IMR-90 (cell line): ENCODE measurements around the gene PRMT1. TPM values are rescaled to one million over a fixed set of nuclear protein-coding genes. Genes with fewer than 3 reads are reported as not detected.

Source experiments
- ATAC-seq: fragments of 200-7000 bp; cut with Tn5 transposase; 2 replicates; pipeline ENCODE4 v1.9.1; 2020; ENCODE audit warnings: low read depth, mild to moderate bottlenecking, moderate library complexity
- BruUV-seq: library from RNA; stranded (reverse); fragments of 400-500 nt; replicated peaks from 2 replicates; lab custom pipeline; 2021; lab: Mats Ljungman, UMichigan
- CTCF ChIA-PET: fragments of 300-600 bp; formaldehyde crosslinking; extraction: SDS; loops from one replicate; lab custom pipeline; 2021; ENCODE audit warnings: antibody characterized with exemption; lab: Yijun Ruan, JAX
- POLR2A ChIA-PET: fragments of 300-600 bp; sonication (Branson Sonifier 250); formaldehyde crosslinking; loops from one replicate; lab custom pipeline; 2022; ENCODE audit warnings: antibody characterized with exemption; ENCODE audit not compliant: unreplicated experiment; lab: Charles Lee
- DNase-seq: peaks from one replicate; pipeline ENCODE4 v3.0.0; 2013
- H2AFZ ChIP-seq: replicated peaks from 2 replicates; pipeline ENCODE3; 2013; ENCODE audit warnings: low read length, mild to moderate bottlenecking; ENCODE audit not compliant: poor library complexity
- H2AK5ac ChIP-seq: 2 replicates; pipeline ENCODE4 v1.6.1; 2013; ENCODE audit warnings: low read depth, low read length, inconsistent platforms
- H2AK9ac ChIP-seq: replicated peaks from 2 replicates; pipeline ENCODE3; 2013; ENCODE audit warnings: mild to moderate bottlenecking, low read depth, low read length, moderate library complexity; ENCODE audit not compliant: poor library complexity
- H2BK120ac ChIP-seq: 2 replicates; pipeline ENCODE4 v1.6.1; 2013; ENCODE audit warnings: low read depth, low read length, inconsistent platforms
- H2BK15ac ChIP-seq: 3 replicates; pipeline ENCODE4 v1.6.1; 2013; ENCODE audit warnings: low read depth, low read length, inconsistent platforms
- H2BK20ac ChIP-seq: 2 replicates; pipeline ENCODE4 v1.6.1; 2013; ENCODE audit warnings: low read depth, mild to moderate bottlenecking, inconsistent platforms, low read length, moderate library complexity
- H2BK5ac ChIP-seq: 2 replicates; pipeline ENCODE4 v1.6.1; 2013; ENCODE audit warnings: mild to moderate bottlenecking, low read depth, low read length, inconsistent platforms; ENCODE audit not compliant: poor library complexity, severe bottlenecking
- H3K14ac ChIP-seq: replicated peaks from 2 replicates; pipeline ENCODE4 v1.6.1; 2013; ENCODE audit warnings: low read depth, low read length, inconsistent platforms
- H3K18ac ChIP-seq: 2 replicates; pipeline ENCODE4 v1.6.1; 2013; ENCODE audit warnings: low read depth, low read length, control low read depth
- H3K23ac ChIP-seq: 2 replicates; pipeline ENCODE4 v1.6.1; 2013; ENCODE audit warnings: low read depth, low read length, inconsistent platforms
- H3K27ac ChIP-seq: 2 replicates; pipeline ENCODE4 v1.5.1; 2013; ENCODE audit warnings: mild to moderate bottlenecking, control low read depth, low read length; ENCODE audit not compliant: insufficient read depth
- H3K27me3 ChIP-seq: 2 replicates; pipeline ENCODE4 v1.6.1; 2013; ENCODE audit warnings: low read length; ENCODE audit not compliant: control insufficient read depth, insufficient read depth
- H3K36me3 ChIP-seq: 2 replicates; pipeline ENCODE4 v1.6.1; 2013; ENCODE audit warnings: low read length, mixed read lengths; ENCODE audit not compliant: control insufficient read depth, insufficient read depth
- H3K4ac ChIP-seq: 2 replicates; pipeline ENCODE4 v1.6.1; 2013; ENCODE audit warnings: low read depth, low read length, inconsistent platforms
- H3K4me1 ChIP-seq: 2 replicates; pipeline ENCODE4 v1.6.1; 2013; ENCODE audit warnings: low read length, mixed read lengths; ENCODE audit not compliant: control insufficient read depth, insufficient read depth
- H3K4me2 ChIP-seq: 2 replicates; pipeline ENCODE4 v1.6.1; 2013; ENCODE audit warnings: low read depth, mild to moderate bottlenecking, control low read depth, low read length, moderate library complexity
- H3K4me3 ChIP-seq: 2 replicates; pipeline ENCODE4 v1.5.1; 2013; ENCODE audit warnings: low read depth, mild to moderate bottlenecking, control low read depth, low read length, moderate library complexity; ENCODE audit not compliant: insufficient read depth
- H3K56ac ChIP-seq: 2 replicates; pipeline ENCODE4 v1.6.1; 2013; ENCODE audit warnings: low read length, inconsistent platforms; ENCODE audit not compliant: insufficient read depth; ENCODE audit errors: extremely low read depth
- H3K79me1 ChIP-seq, 2 experiments: 2 replicates each; pipeline ENCODE4 v1.6.1; 2013; ENCODE audit warnings: low read length in 2 of 2, inconsistent platforms in 1 of 2, low read depth in 1 of 2
- H3K9ac ChIP-seq: 2 replicates; pipeline ENCODE4 v1.6.1; 2013; ENCODE audit warnings: low read depth, low read length, control low read depth
- H3K9me1 ChIP-seq: 2 replicates; pipeline ENCODE4 v1.6.1; 2013; ENCODE audit warnings: low read length, inconsistent platforms; ENCODE audit not compliant: insufficient read depth
- H3K9me3 ChIP-seq: 2 replicates; pipeline ENCODE4 v1.6.1; 2013; ENCODE audit warnings: low read length; ENCODE audit not compliant: control insufficient read depth, insufficient read depth
- H4K20me1 ChIP-seq: 2 replicates; pipeline ENCODE4 v1.6.1; 2013; ENCODE audit warnings: low read length, inconsistent platforms; ENCODE audit not compliant: insufficient read depth
- H4K5ac ChIP-seq: 2 replicates; pipeline ENCODE4 v1.6.1; 2013; ENCODE audit warnings: mild to moderate bottlenecking, low read depth, low read length, control low read depth
- H4K8ac ChIP-seq, 2 experiments: 2 replicates each; pipeline ENCODE4 v1.6.1; 2013; ENCODE audit warnings: low read depth in 2 of 2, low read length in 2 of 2, control low read depth in 1 of 2, inconsistent platforms in 1 of 2
- H4K91ac ChIP-seq: 2 replicates; pipeline ENCODE4 v1.6.1; 2013; ENCODE audit warnings: low read depth, low read length, inconsistent platforms; ENCODE audit not compliant: insufficient read depth
- BHLHE40 ChIP-seq: fragments of 150-350 bp; IDR thresholded peaks from 2 replicates; pipeline ENCODE4 v1.6.1; 2016; ENCODE audit warnings: mild to moderate bottlenecking, low read depth, low read length
- CEBPB ChIP-seq: IDR thresholded peaks from 2 replicates; pipeline ENCODE4 v1.6.1; 2012; ENCODE audit warnings: low read depth, low read length, improper control_type of control experiment
- CHD1 ChIP-seq: IDR thresholded peaks from 2 replicates; pipeline ENCODE4 v1.6.1; 2012; ENCODE audit warnings: low read depth, low read length, improper control_type of control experiment
- ELK1 ChIP-seq: fragments of 150-350 bp; IDR thresholded peaks from 2 replicates; pipeline ENCODE4 v1.6.1; 2016; ENCODE audit warnings: low read depth, mild to moderate bottlenecking, low read length, moderate library complexity, borderline replicate concordance
- MAFK ChIP-seq: IDR thresholded peaks from 2 replicates; pipeline ENCODE4 v1.6.1; 2012; ENCODE audit warnings: low read depth, low read length, improper control_type of control experiment
- MAZ ChIP-seq: IDR thresholded peaks from 2 replicates; pipeline ENCODE4 v1.6.1; 2012; ENCODE audit warnings: low read depth, mild to moderate bottlenecking, low read length, improper control_type of control experiment, moderate library complexity, borderline replicate concordance
- MXI1 ChIP-seq: IDR thresholded peaks from 2 replicates; pipeline ENCODE4 v1.6.1; 2012; ENCODE audit warnings: low read depth, mild to moderate bottlenecking, low read length, moderate library complexity, borderline replicate concordance
- NFE2L2 ChIP-seq: fragments of 150-350 bp; IDR thresholded peaks from 2 replicates; pipeline ENCODE4 v1.6.1; 2016; ENCODE audit warnings: low read depth, mild to moderate bottlenecking, low read length
- RAD21 ChIP-seq: IDR thresholded peaks from 2 replicates; pipeline ENCODE4 v1.6.1; 2012; ENCODE audit warnings: low read length, improper control_type of control experiment
- RCOR1 ChIP-seq: IDR thresholded peaks from 2 replicates; pipeline ENCODE4 v1.6.1; 2012; ENCODE audit warnings: mild to moderate bottlenecking, low read length, improper control_type of control experiment; ENCODE audit not compliant: insufficient replicate concordance
- RFX5 ChIP-seq: IDR thresholded peaks from 2 replicates; pipeline ENCODE4 v1.8.0; 2012; ENCODE audit warnings: low read depth, mild to moderate bottlenecking, low read length, moderate library complexity
- SMC3 ChIP-seq: fragments of 150-350 bp; IDR thresholded peaks from 2 replicates; pipeline ENCODE4 v1.6.1; 2016; ENCODE audit warnings: low read depth, mild to moderate bottlenecking, antibody characterized with exemption, low read length, moderate library complexity
- WGBS, 2 experiments: methylation state at CpG; one replicate each; pipeline versions ENCODE4 v1.1.5 to v1.1.7; 2013; ENCODE audit warnings: missing lambda C conversion rate in 2 of 2; ENCODE audit not compliant: insufficient read length in 1 of 2; ENCODE audit errors: extremely low coverage in 2 of 2; 5-methylcytosine and 5-hydroxymethylcytosine counted together
- dilution Hi-C: fragments of 300-500 bp; cut with HindIII; formaldehyde crosslinking; loops from one replicate; pipeline ENCODE4 v1.14.3; 2018; ENCODE audit warnings: low sequenced_read_pairs; ENCODE audit not compliant: unreplicated experiment
- in situ Hi-C: fragments of 300-500 bp; cut with MboI; formaldehyde crosslinking; loops from 3 replicates; pipeline ENCODE4 v1.14.3; 2019; ENCODE audit warnings: low sequenced_read_pairs, inconsistent platforms, mixed read lengths
- intact Hi-C: fragments of 100-400 bp; cut with micrococcal nuclease; formaldehyde crosslinking; loops from 2 replicates; pipeline ENCODE4 v1.10.0; 2022
- polyA plus RNA-seq, 3 experiments: library from polyadenylated mRNA; depleted of rRNA; stranded (reverse); fragments of >200 nt; gene quantifications; 2 replicates each; pipeline ENCODE4 v1.2.3, GENCODE V29; 2012; ENCODE audit warnings: low replicate concordance in 1 of 3
- total RNA-seq: library from RNA; depleted of rRNA; stranded (reverse); fragments of >200 nt; gene quantifications from 2 replicates; pipeline ENCODE4 v1.2.3, GENCODE V29; 2012
- TF ChIP-seq, protein P1 (sequence below): conservative IDR thresholded peaks from 2 replicates; pipeline ENCODE4 v1.5.1; 2012; ENCODE audit warnings: mild to moderate bottlenecking, low read depth, low read length, improper control_type of control experiment
- TF ChIP-seq, protein P2 (sequence below): fragments of 150-350 bp; IDR thresholded peaks from 2 replicates; pipeline ENCODE4 v1.6.1; 2017; ENCODE audit warnings: mild to moderate bottlenecking, antibody characterized with exemption, low read length, low read depth

The PRMT1 gene
- total and polyA plus RNA-seq, 2 of the 4 experiments (the other 2 are of a cell fraction) = 497 to 840 TPM

- ChIA-PET CTCF (interaction anchor here (0.6 to 1.0 kb wide), 2 partner anchors 110 to 313 kb away, joined by 3 to 4 read pairs; no protein-coding TSS in a partner anchor), POLR2A (no interaction called here)
- Histone ChIP-seq H2AK9ac (peak overlapping the region; percentile 68), H4K20me1 (peaks cover 51% of the 10 kb centered on the region), H2BK120ac (no peak overlapping the region), H4K5ac (no peak overlapping the region), H3K4me3 (no peak overlapping the region), H3K23ac (no peak overlapping the region; the same call in 1 of the 2 replicates), H3K27ac (peak overlapping the region; percentile 9), H2BK20ac (no peak overlapping the region), H3K9ac (no peak overlapping the region; the same call in 1 of the 2 replicates), H2AK5ac (no peak overlapping the region), H4K91ac (0 out of 2 replicates have a peak overlapping the region, but pooled peaks have one; percentile 31), H3K79me1 (peaks cover 19 to 60% of the 10 kb centered on the region in 2 experiments), H3K9me1 (peaks cover 3% of the 10 kb centered on the region; the same call in 1 of the 2 replicates), H3K4me1 (peaks cover 13% of the 10 kb centered on the region), H4K8ac (peak overlapping the region in 1 of 2 experiments; percentile 83; a peak in 1 of 4 replicates), H3K27me3 (no peaks in the 10 kb centered on the region), H3K14ac (no peak overlapping the region), H3K36me3 (peaks cover 23% of the 10 kb centered on the region), H3K18ac (no peak overlapping the region), H2BK5ac (no peak overlapping the region), H2AFZ (no peak overlapping the region), H2BK15ac (no peak overlapping the region), H3K56ac (no peak overlapping the region), H3K4me2 (no peak overlapping the region; the same call in 1 of the 2 replicates), H3K9me3 (no peaks in the 10 kb centered on the region), H3K4ac (no peak overlapping the region)
- 52% methylated on average over 3 of the region's 10 CpGs; no CpG with 5 or more reads in 1 of the 2 experiments for WGBS, 2 experiments
- DNase-seq (no peak), ATAC-seq (no peak)
- intact Hi-C loops (loop anchor here (5.0 kb wide), 2 partner anchors 88 to 108 kb away; partner anchors contain the start of gene PRR12), in situ Hi-C loops (loop anchor here (10.0 kb wide), 1 partner anchor 175 kb away; the partner anchor contains the start of gene PTOV1), dilution Hi-C loops (no loop called here)
- no peak for TF ChIP-seq SMC3
- TF ChIP-seq, protein P1, sequence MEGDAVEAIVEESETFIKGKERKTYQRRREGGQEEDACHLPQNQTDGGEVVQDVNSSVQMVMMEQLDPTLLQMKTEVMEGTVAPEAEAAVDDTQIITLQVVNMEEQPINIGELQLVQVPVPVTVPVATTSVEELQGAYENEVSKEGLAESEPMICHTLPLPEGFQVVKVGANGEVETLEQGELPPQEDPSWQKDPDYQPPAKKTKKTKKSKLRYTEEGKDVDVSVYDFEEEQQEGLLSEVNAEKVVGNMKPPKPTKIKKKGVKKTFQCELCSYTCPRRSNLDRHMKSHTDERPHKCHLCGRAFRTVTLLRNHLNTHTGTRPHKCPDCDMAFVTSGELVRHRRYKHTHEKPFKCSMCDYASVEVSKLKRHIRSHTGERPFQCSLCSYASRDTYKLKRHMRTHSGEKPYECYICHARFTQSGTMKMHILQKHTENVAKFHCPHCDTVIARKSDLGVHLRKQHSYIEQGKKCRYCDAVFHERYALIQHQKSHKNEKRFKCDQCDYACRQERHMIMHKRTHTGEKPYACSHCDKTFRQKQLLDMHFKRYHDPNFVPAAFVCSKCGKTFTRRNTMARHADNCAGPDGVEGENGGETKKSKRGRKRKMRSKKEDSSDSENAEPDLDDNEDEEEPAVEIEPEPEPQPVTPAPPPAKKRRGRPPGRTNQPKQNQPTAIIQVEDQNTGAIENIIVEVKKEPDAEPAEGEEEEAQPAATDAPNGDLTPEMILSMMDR = no peak
- TF ChIP-seq BHLHE40 = no peak
- TF ChIP-seq RAD21 = no peak
- TF ChIP-seq RFX5 = no peak
- no peak for TF ChIP-seq RCOR1
- TF ChIP-seq CEBPB = no peak
- no peak for TF ChIP-seq MAFK
- no peak for TF ChIP-seq ELK1
- TF ChIP-seq, protein P2, sequence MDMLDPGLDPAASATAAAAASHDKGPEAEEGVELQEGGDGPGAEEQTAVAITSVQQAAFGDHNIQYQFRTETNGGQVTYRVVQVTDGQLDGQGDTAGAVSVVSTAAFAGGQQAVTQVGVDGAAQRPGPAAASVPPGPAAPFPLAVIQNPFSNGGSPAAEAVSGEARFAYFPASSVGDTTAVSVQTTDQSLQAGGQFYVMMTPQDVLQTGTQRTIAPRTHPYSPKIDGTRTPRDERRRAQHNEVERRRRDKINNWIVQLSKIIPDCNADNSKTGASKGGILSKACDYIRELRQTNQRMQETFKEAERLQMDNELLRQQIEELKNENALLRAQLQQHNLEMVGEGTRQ = no peak
- no peak for TF ChIP-seq MAZ
- TF ChIP-seq NFE2L2 = no peak
- TF ChIP-seq MXI1 = no peak
- no peak for TF ChIP-seq CHD1
- no TSS peak for BruUV-seq
Measured at GRCh38 chr19:49679771-49680413, 2.8 kb downstream of the PRMT1 start.
